T47D (cell line): ENCODE data around the gene BCORL1.

Experiments
- DNase-seq, 2 experiments: peaks; one replicate each; pipeline versions ENCODE4 v3.0.0 to v3.0.0-alpha.2; 2011 to 2012; ENCODE audit warnings: low read depth in 1 of 2, low spot score in 1 of 2
- JUND ChIP-seq: IDR thresholded peaks from 2 replicates; pipeline ENCODE4 v1.6.1; 2012; ENCODE audit warnings: low read depth
- in situ Hi-C: cut with HindIII; loops from 2 replicates; pipeline ENCODE4 v1.10.0; 2016; ENCODE audit warnings: low sequenced_read_pairs, low pct_unique_long_range_greater_than_20kb

The BCORL1 gene

DNA sequence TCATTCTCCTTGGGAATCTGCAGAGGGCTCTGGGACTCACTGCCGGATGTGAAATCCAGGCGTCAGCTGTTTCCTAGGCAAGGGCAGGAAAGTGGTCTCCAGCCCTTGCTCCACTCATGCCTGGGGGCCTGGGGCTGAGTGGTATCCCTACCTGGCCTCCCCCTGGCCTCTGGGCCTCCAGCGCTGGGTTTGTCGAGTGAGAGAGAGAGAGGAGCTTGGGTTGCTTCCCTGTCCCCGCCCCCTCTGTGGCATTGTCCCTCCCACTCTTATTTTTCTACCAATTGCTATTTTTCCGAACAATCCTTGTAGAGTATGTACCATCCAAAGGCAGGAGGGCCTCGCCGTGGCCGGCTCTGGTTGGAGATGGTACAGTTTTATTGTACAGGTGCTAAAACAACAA, 74.8 kb downstream of the BCORL1 start:
- in situ Hi-C loops, result no loop called here
- DNase-seq, result no peak
- TF ChIP-seq JUND, result no peak

GRCh38 chrX:130058652-130059051, 76.2 kb downstream of the BCORL1 start:
- no peak for TF ChIP-seq JUND
- in situ Hi-C loops, result no loop called here
- no peak for DNase-seq

GRCh38 chrX:130060122-130061069, 78.0 kb downstream of the BCORL1 start:
- DNase-seq, result peak; percentile 62 to 67
- in situ Hi-C loops, result no loop called here
- TF ChIP-seq JUND, result no peak

GRCh38 chrX:130066975-130067615, 84.7 kb downstream of the BCORL1 start:
- no peak for TF ChIP-seq JUND
- no peak for DNase-seq
- in situ Hi-C loops, result no loop called here

GRCh38 chrX:130071611-130072344, 89.3 kb downstream of the BCORL1 start:
- no peak for DNase-seq
- no peak for TF ChIP-seq JUND
- in situ Hi-C loops, result no loop called here

DNA sequence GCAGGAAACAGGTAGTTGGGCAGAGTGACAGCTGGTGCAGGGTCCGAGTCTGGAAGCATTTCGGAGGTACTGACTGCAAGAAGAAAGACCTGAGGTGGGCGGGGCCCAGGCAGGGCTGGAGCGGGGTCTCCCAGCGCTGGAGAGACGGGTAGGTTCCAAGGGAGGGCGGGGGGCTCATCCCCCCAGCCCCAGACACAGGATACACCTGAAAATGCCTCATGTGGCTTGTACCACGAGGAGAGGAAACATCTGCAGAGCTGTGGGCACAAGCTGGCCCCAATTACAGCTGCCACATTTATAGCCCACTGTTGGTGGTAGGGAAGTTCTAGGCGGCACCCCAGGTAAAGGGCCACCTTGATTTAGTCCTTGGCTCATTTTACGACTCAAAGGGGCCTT, 89.9 kb downstream of the BCORL1 start:
- DNase-seq, result no peak
- in situ Hi-C loops, result no loop called here
- no peak for TF ChIP-seq JUND

- no peak for DNase-seq
- in situ Hi-C loops, result no loop called here
- no peak for TF ChIP-seq JUND
These were observed 93.3 kb downstream of the BCORL1 start for GRCh38 chrX:130075777-130076176.

- in situ Hi-C loops, result no loop called here
- peak; percentile 39 to 69 for DNase-seq
- no peak for TF ChIP-seq JUND
These were observed 97.5 kb downstream of the BCORL1 start for GRCh38 chrX:130079824-130080406.

- TF ChIP-seq JUND, result no peak
- in situ Hi-C loops, result no loop called here
- peak in 1 of 2 experiments; percentile 9 for DNase-seq
These were observed 98.4 kb downstream of the BCORL1 start for GRCh38 chrX:130080791-130081367.

DNA sequence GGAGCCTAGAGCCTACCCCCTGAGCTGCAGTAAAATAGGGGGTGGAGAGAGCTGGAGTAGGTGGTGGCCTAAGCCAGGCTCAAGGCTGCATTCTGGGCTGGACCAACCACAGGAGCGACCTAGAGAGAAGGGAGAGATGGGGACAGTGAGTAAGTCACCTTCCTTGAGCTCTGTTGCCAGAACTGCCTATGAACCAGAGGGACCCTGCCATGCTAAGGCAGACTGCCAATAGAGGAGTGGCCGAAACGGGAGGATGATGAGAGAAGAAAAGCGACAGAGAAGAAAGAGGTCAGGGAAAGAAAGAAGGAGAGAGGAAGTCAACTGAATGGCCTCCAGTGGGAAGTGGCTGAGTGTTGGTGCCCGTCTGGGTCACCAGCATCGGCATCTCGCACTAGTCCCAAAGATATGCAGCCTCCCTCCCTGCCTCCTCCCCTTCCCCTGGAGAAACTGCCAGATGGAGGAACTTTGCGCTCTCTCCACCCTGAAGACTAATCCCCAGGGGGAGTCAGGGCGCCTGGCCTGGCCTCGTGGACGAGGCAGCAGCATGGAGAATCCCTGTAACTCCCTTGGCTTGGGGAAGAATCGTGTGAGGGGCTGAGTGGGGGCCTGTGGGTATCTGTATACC, 99.1 kb downstream of the BCORL1 start:
- no peak for DNase-seq
- no peak for TF ChIP-seq JUND
- in situ Hi-C loops, result no loop called here

DNA sequence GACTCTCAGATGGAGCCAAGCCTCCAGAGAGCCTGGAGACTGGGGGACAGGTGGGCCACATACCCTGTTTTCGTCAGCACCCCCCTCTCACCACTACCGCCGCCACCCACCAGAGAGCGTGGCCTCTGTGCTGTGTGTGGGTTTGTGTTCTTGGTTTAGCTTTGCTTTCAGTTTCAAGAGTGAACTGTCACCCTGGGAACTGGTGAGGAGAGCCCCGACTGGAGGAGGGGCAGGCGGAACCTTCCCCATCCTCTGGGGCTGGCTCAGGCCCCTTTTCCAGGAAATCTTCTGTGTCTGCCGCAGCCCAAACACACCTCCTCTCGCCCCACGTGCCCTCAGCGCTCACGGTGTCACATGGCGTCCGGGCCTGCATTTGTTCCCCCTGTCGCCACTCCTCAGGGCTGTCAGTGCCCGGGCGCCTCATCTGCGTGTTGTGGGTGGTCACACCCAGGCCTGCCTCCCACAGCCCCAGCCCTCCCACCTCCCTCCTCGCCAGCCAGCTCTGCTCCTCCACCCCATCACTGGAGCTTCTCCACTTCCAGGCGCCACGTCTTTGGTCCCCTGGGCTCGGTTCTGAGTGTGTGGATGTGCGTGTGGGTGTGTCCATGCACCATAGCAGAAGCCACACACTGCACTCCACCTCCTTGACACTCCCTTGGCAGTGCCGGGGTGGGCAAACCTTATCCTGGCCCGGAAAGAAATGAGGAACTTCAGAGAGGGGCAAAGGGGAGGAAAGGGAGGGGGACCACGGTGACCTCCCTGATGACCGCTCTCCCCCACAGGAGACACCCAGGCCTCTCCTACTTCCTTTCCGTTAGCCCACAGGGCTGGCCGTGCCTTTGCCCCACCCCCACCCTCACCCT, 100.0 kb downstream of the BCORL1 start:
- TF ChIP-seq JUND, result no peak
- in situ Hi-C loops, result no loop called here
- no peak for DNase-seq
